Glutamatergic neuron (in vitro differentiated cells): ENCODE results near the gene JUP. TPM values are rescaled to one million over a fixed set of nuclear protein-coding genes. Genes with fewer than 3 reads are reported as not detected.
A peak's percentile ranks its signal among the peaks of the same experiment; 100 is the strongest.

ENCODE experiments used
- DNase-seq: peaks from one replicate; pipeline ENCODE4 v3.0.0; 2022
- H3K27ac Mint-ChIP-seq: one replicate; pipeline ENCODE4 v1.8.0; 2020; ENCODE audit warnings: mild to moderate bottlenecking, mixed read lengths, inconsistent platforms; ENCODE audit not compliant: unreplicated experiment
- H3K27me3 Mint-ChIP-seq: one replicate; pipeline ENCODE4 v1.8.0; 2020; ENCODE audit warnings: mild to moderate bottlenecking, moderate library complexity, mixed read lengths, inconsistent platforms; ENCODE audit not compliant: unreplicated experiment
- H3K36me3 Mint-ChIP-seq: one replicate; pipeline ENCODE4 v1.8.0; 2020; ENCODE audit warnings: mild to moderate bottlenecking, mixed read lengths, inconsistent platforms; ENCODE audit not compliant: unreplicated experiment
- H3K4me1 Mint-ChIP-seq: one replicate; pipeline ENCODE4 v1.8.0; 2020; ENCODE audit warnings: mild to moderate bottlenecking, low read depth, mixed read lengths, inconsistent platforms; ENCODE audit not compliant: unreplicated experiment
- H3K4me3 Mint-ChIP-seq: one replicate; pipeline ENCODE4 v1.8.0; 2020; ENCODE audit warnings: mild to moderate bottlenecking, mixed read lengths, inconsistent platforms; ENCODE audit not compliant: unreplicated experiment
- H3K9me3 Mint-ChIP-seq: one replicate; pipeline ENCODE4 v1.8.0; 2020; ENCODE audit warnings: mild to moderate bottlenecking, moderate library complexity, mixed read lengths, inconsistent platforms; ENCODE audit not compliant: unreplicated experiment
- CTCF ChIP-seq: fragments of 200-600 bp; sonication (generic); IDR thresholded peaks from one replicate; pipeline ENCODE4 v1.5.0; 2021; ENCODE audit not compliant: partially characterized antibody, unreplicated experiment
- total RNA-seq: library from RNA; stranded (reverse); fragmentation: NEBNext Ultra II Directional; extraction: Animal tissue kit (Norgen Biotek cat#: 25700); gene quantifications from one replicate; pipeline ENCODE4 v1.2.1, GENCODE V29; 2021; ENCODE audit not compliant: unreplicated experiment

The JUP gene
- total RNA-seq, 1 donor from 2014 or later: 252 TPM

GRCh38 chr17:41711669-41712400 is 74.7 kb downstream of the JUP start, which contains the start of gene GAST:
GAST (plus strand) TSS chr17:41712331; CDS start chr17:41715437, 3,106 bp downstream.
- H3K4me1 Mint-ChIP-seq: peaks cover 4% of the 10 kb centered on the region
- peaks cover 6% of the 10 kb centered on the region for H3K9me3 Mint-ChIP-seq
- no peak for DNase-seq
- H3K36me3 Mint-ChIP-seq: no peaks in the 10 kb centered on the region
- H3K27me3 Mint-ChIP-seq: peaks cover 8% of the 10 kb centered on the region
- TF ChIP-seq CTCF: no peak
- H3K27ac Mint-ChIP-seq: no peak within 1 kb of the TSS
- no peak within 1 kb of the TSS for H3K4me3 Mint-ChIP-seq

- peak; percentile 42 for DNase-seq
- no peak for TF ChIP-seq CTCF
- Mint-ChIP-seq H3K27me3 (peaks cover 9% of the 10 kb centered on the region), H3K9me3 (peaks cover 6% of the 10 kb centered on the region), H3K27ac (no peak overlapping the region), H3K36me3 (no peaks in the 10 kb centered on the region), H3K4me3 (no peak overlapping the region), H3K4me1 (peaks cover 5% of the 10 kb centered on the region)
Measured at GRCh38 chr17:41710472-41711090, 75.9 kb downstream of the JUP start.

- Mint-ChIP-seq H3K27me3 (peaks cover 9% of the 10 kb centered on the region), H3K36me3 (no peaks in the 10 kb centered on the region), H3K4me1 (peaks cover 11% of the 10 kb centered on the region), H3K27ac (no peak overlapping the region), H3K4me3 (no peak overlapping the region), H3K9me3 (peaks cover 5% of the 10 kb centered on the region)
- TF ChIP-seq CTCF: no peak
- DNase-seq: no peak
Measured at GRCh38 chr17:41707803-41708669, 78.5 kb downstream of the JUP start.

GRCh38 chr17:41705271-41705991 is 81.1 kb downstream of the JUP start:
- Mint-ChIP-seq H3K27ac (peak overlapping the region; percentile 48), H3K4me1 (peaks cover 7% of the 10 kb centered on the region), H3K36me3 (no peaks in the 10 kb centered on the region), H3K4me3 (peak overlapping the region; percentile 12), H3K9me3 (peaks cover 5% of the 10 kb centered on the region), H3K27me3 (peaks cover 7% of the 10 kb centered on the region)
- no peak for TF ChIP-seq CTCF
- peak; percentile 37 for DNase-seq

Other genes starting within 250 kb of the JUP start
- gene KRT9, start 214.7 kb downstream of the JUP start, total RNA-seq: not detected
- gene KRT14, start 199.8 kb downstream of the JUP start, total RNA-seq: not detected
- not detected for gene KRT16, start 173.9 kb downstream of the JUP start, total RNA-seq
- not detected for gene KRT17, start 162.1 kb downstream of the JUP start, total RNA-seq
- 1,088 TPM for gene EIF1, start 97.8 kb downstream of the JUP start, total RNA-seq
- not detected for gene GAST, start 74.4 kb downstream of the JUP start, total RNA-seq
- gene HAP1, start 52.1 kb downstream of the JUP start, total RNA-seq: 0.76 TPM
- gene P3H4, start 25.2 kb upstream of the JUP start, total RNA-seq: 5.6 TPM
- gene FKBP10, start 26.3 kb upstream of the JUP start, total RNA-seq: 28.5 TPM
- 165 TPM for gene NT5C3B, start 49.5 kb upstream of the JUP start, total RNA-seq
- gene KLHL10, start 51.1 kb upstream of the JUP start, total RNA-seq: not detected
- gene KLHL11, start 78.7 kb upstream of the JUP start, total RNA-seq: 17.4 TPM
- gene ACLY, start 132.2 kb upstream of the JUP start, total RNA-seq: 625 TPM
- 3.4 TPM for gene ODAD4, start 143.9 kb upstream of the JUP start, total RNA-seq
- gene CNP, start 180.1 kb upstream of the JUP start, total RNA-seq: 51.5 TPM
- gene DNAJC7, start 230.7 kb upstream of the JUP start, total RNA-seq: 124 TPM
- gene NKIRAS2, start 233.4 kb upstream of the JUP start, total RNA-seq: 88.8 TPM